HEK293 (cell line): Measurements from ENCODE around the gene EML4.

Experiments used
- CTCF ChIP-seq: fragments of 450-650 bp; formaldehyde crosslinking; IDR thresholded peaks from 2 replicates; pipeline ENCODE4 v1.5.1; 2016; ENCODE audit warnings: missing biosample characterization, missing genetic modification characterization
- GLI2 ChIP-seq: fragments of 450-650 bp; formaldehyde crosslinking; IDR thresholded peaks from 2 replicates; pipeline ENCODE4; 2017; ENCODE audit warnings: missing biosample characterization, missing genetic modification characterization, low read depth, borderline replicate concordance
- HIC1 ChIP-seq: fragments of 450-650 bp; formaldehyde crosslinking; IDR thresholded peaks from 2 replicates; pipeline ENCODE4 v1.5.1; 2016; ENCODE audit warnings: missing biosample characterization, missing genetic modification characterization
- KLF16 ChIP-seq: fragments of 450-650 bp; formaldehyde crosslinking; IDR thresholded peaks from 2 replicates; pipeline ENCODE4 v1.5.1; 2017; ENCODE audit warnings: missing biosample characterization, missing genetic modification characterization
- KLF8 ChIP-seq: fragments of 450-650 bp; formaldehyde crosslinking; IDR thresholded peaks from 2 replicates; pipeline ENCODE4 v1.5.1; 2016; ENCODE audit warnings: missing biosample characterization, missing genetic modification characterization
- MZF1 ChIP-seq: fragments of 450-650 bp; formaldehyde crosslinking; IDR thresholded peaks from 2 replicates; pipeline ENCODE4 v1.5.1; 2017; ENCODE audit warnings: missing biosample characterization, missing genetic modification characterization, borderline replicate concordance
- PRDM10 ChIP-seq: fragments of 450-650 bp; formaldehyde crosslinking; IDR thresholded peaks from 2 replicates; pipeline ENCODE4 v1.5.1; 2016; ENCODE audit warnings: missing biosample characterization, missing genetic modification characterization
- TSHZ1 ChIP-seq: fragments of 450-650 bp; formaldehyde crosslinking; IDR thresholded peaks from 2 replicates; pipeline ENCODE4 v1.5.1; 2016; ENCODE audit warnings: missing biosample characterization, missing genetic modification characterization, borderline replicate concordance
- YY2 ChIP-seq: fragments of 450-650 bp; formaldehyde crosslinking; IDR thresholded peaks from 2 replicates; pipeline ENCODE4 v1.5.1; 2016; ENCODE audit warnings: missing biosample characterization, missing genetic modification characterization
- ZBTB10 ChIP-seq: fragments of 450-650 bp; formaldehyde crosslinking; IDR thresholded peaks from 2 replicates; pipeline ENCODE4 v1.5.1; 2016; ENCODE audit warnings: missing biosample characterization, missing genetic modification characterization
- ZBTB44 ChIP-seq: fragments of 450-650 bp; IDR thresholded peaks from 2 replicates; pipeline ENCODE4 v1.5.1; 2018; ENCODE audit warnings: missing biosample characterization, mild to moderate bottlenecking, missing genetic modification characterization
- ZBTB8A ChIP-seq: fragments of 450-650 bp; formaldehyde crosslinking; IDR thresholded peaks from 2 replicates; pipeline ENCODE4 v1.5.1; 2016; ENCODE audit warnings: missing biosample characterization, missing genetic modification characterization
- ZFP69B ChIP-seq: fragments of 450-650 bp; formaldehyde crosslinking; IDR thresholded peaks from 2 replicates; pipeline ENCODE4 v1.5.1; 2016; ENCODE audit warnings: missing biosample characterization, missing genetic modification characterization
- ZNF174 ChIP-seq: fragments of 450-650 bp; formaldehyde crosslinking; IDR thresholded peaks from 2 replicates; pipeline ENCODE4 v1.5.0; 2017; ENCODE audit warnings: missing biosample characterization, mild to moderate bottlenecking, missing genetic modification characterization
- ZNF449 ChIP-seq: fragments of 450-650 bp; formaldehyde crosslinking; IDR thresholded peaks from 2 replicates; pipeline ENCODE4 v1.5.1; 2017; ENCODE audit warnings: missing biosample characterization, mild to moderate bottlenecking, missing genetic modification characterization, moderate library complexity
- ZNF600 ChIP-seq: fragments of 450-650 bp; formaldehyde crosslinking; IDR thresholded peaks from 2 replicates; pipeline ENCODE4 v1.5.1; 2016; ENCODE audit warnings: missing biosample characterization, missing genetic modification characterization
- ZNF76 ChIP-seq: fragments of 450-650 bp; formaldehyde crosslinking; IDR thresholded peaks from 2 replicates; pipeline ENCODE4; 2016; ENCODE audit warnings: low read depth, missing biosample characterization, missing genetic modification characterization, borderline replicate concordance
- ZXDB ChIP-seq: fragments of 450-650 bp; formaldehyde crosslinking; IDR thresholded peaks from 2 replicates; pipeline ENCODE4 v1.5.1; 2016; ENCODE audit warnings: missing biosample characterization, missing genetic modification characterization

EML4 gene

GRCh38 chr2:42132966-42133641 lies 36.0 kb upstream of the EML4 start (continued):
- peak; percentile 52; the same call in 1 of the 2 replicates for TF ChIP-seq ZNF449 (tag by site-specific recombination)
- 0 out of 2 replicates have a peak, but pooled peaks have one; percentile 47 for TF ChIP-seq KLF16 (tag by site-specific recombination)
- no peak for TF ChIP-seq ZNF174
- TF ChIP-seq ZNF600 (tag by site-specific recombination) = peak; percentile 81
- TF ChIP-seq PRDM10 = peak; percentile 5; the same call in 1 of the 2 replicates
- peak; percentile 95 for TF ChIP-seq HIC1 (tag by site-specific recombination)
- TF ChIP-seq ZBTB10 (tag by site-specific recombination) = peak; percentile 36; the same call in 1 of the 2 replicates
- TF ChIP-seq ZBTB8A (tag by site-specific recombination) = peak; percentile 77
- TF ChIP-seq MZF1 (tag by site-specific recombination) = no peak; the same call in 1 of the 2 replicates
- TF ChIP-seq ZNF76 (tag by site-specific recombination) = peak; percentile 51; the same call in 1 of the 2 replicates
- TF ChIP-seq CTCF (tag by site-specific recombination) = 0 out of 2 replicates have a peak, but pooled peaks have one; percentile 16
- TF ChIP-seq GLI2 (tag by site-specific recombination) = no peak
- peak; percentile 97 for TF ChIP-seq ZBTB44 (tag by site-specific recombination)
- TF ChIP-seq ZFP69B (tag by site-specific recombination) = peak; percentile 67
- peak; percentile 87; the same call in 1 of the 2 replicates for TF ChIP-seq TSHZ1 (tag by site-specific recombination)
- peak; percentile 72 for TF ChIP-seq KLF8 (tag by site-specific recombination)
- TF ChIP-seq YY2 (tag by site-specific recombination) = no peak
- TF ChIP-seq ZXDB (tag by site-specific recombination) = peak; percentile 82
